ENCODE measurements around the gene GUCY2F. TPM values are rescaled to one million over a fixed set of nuclear protein-coding genes. Genes with fewer than 3 reads are reported as not detected.

GUCY2F gene
- total RNA-seq = not detected
- long read RNA-seq = 0 reads

- intact Hi-C loops (cut with DNase I) = no loop called here
- TF ChIP-seq POLR2A (IDR thresholded peaks at IDR 0.05) = no peak
- TF ChIP-seq CTCF (IDR thresholded peaks at IDR 0.05) = no peak
- no peak within 1 kb of the TSS for H3K4me3 ChIP-seq
- DNase-seq (no peak), ATAC-seq (no peak)
- no peaks in the 10 kb centered on the region for H3K4me1 ChIP-seq
- H3K36me3 ChIP-seq = no peaks in the 10 kb centered on the region
- no peaks in the 10 kb centered on the region for H3K9me3 ChIP-seq
- H3K27me3 ChIP-seq = peaks cover 0 to 11% of the 10 kb centered on the region in 2 donors
- H3K27ac ChIP-seq = no peak within 1 kb of the TSS
- 36% methylated on average over 4 of the region's 4 CpGs for WGBS (ENCODE audit: insufficient coverage, low coverage, low lambda C conversion rate, missing lambda C conversion rate)
Observed at GRCh38 chrX:109481986-109482385, at the start of gene GUCY2F. TSS of gene GUCY2F (minus strand) at chrX:109482086. CDS start at chrX:109475936, 6,150 bp downstream.

GRCh38 chrX:109519001-109519400 lies 37.1 kb upstream of the GUCY2F start:
- Histone ChIP-seq H3K4me1 (no peaks in the 10 kb centered on the region), H3K36me3 (no peaks in the 10 kb centered on the region), H3K27me3 (peaks cover 0 to 7% of the 10 kb centered on the region in 2 donors), H3K9me3 (no peaks in the 10 kb centered on the region), H3K4me3 (no peak overlapping the region), H3K27ac (no peak overlapping the region)
- ATAC-seq = no peak
- 91% methylated on average over 1 of the region's 1 CpG for WGBS (ENCODE audit: insufficient coverage, low coverage, low lambda C conversion rate, missing lambda C conversion rate)
- intact Hi-C loops (cut with DNase I) = no loop called here
- DNase-seq = no peak
- TF ChIP-seq CTCF (IDR thresholded peaks at IDR 0.05) (no peak), POLR2A (IDR thresholded peaks at IDR 0.05) (no peak)

- H3K4me1 ChIP-seq = no peaks in the 10 kb centered on the region
- intact Hi-C loops (cut with DNase I) = no loop called here
- peaks cover 0 to 16% of the 10 kb centered on the region in 2 donors for H3K27me3 ChIP-seq
- no peaks in the 10 kb centered on the region for H3K9me3 ChIP-seq
- H3K4me3 ChIP-seq = no peak overlapping the region
- H3K27ac ChIP-seq = no peak overlapping the region
- TF ChIP-seq CTCF (IDR thresholded peaks at IDR 0.05) = no peak
- no peak for TF ChIP-seq POLR2A (IDR thresholded peaks at IDR 0.05)
- 54% methylated on average over 1 of the region's 1 CpG for WGBS (ENCODE audit: insufficient coverage, low coverage, low lambda C conversion rate, missing lambda C conversion rate)
- DNase-seq (no peak), ATAC-seq (no peak)
- H3K36me3 ChIP-seq = no peaks in the 10 kb centered on the region
Observed at GRCh38 chrX:109511113-109511512, 29.2 kb upstream of the GUCY2F start.

GRCh38 chrX:109508915-109509314 lies 27.0 kb upstream of the GUCY2F start:
- Histone ChIP-seq H3K27me3 (peaks cover 0 to 16% of the 10 kb centered on the region in 2 donors), H3K4me3 (no peak overlapping the region), H3K27ac (no peak overlapping the region), H3K9me3 (no peaks in the 10 kb centered on the region), H3K36me3 (no peaks in the 10 kb centered on the region), H3K4me1 (no peaks in the 10 kb centered on the region)
- TF ChIP-seq CTCF (IDR thresholded peaks at IDR 0.05) (no peak), POLR2A (IDR thresholded peaks at IDR 0.05) (no peak)
- DNase-seq = no peak
- ATAC-seq = no peak
- intact Hi-C loops (cut with DNase I) = no loop called here

- intact Hi-C loops (cut with DNase I) = no loop called here
- DNase-seq (no peak), ATAC-seq (no peak)
- WGBS (ENCODE audit: insufficient coverage, low coverage, low lambda C conversion rate, missing lambda C conversion rate) = 32% methylated on average over 3 of the region's 3 CpGs
- H3K27ac ChIP-seq = no peak overlapping the region
- TF ChIP-seq POLR2A (IDR thresholded peaks at IDR 0.05) = no peak
- TF ChIP-seq CTCF (IDR thresholded peaks at IDR 0.05) = no peak
- H3K36me3 ChIP-seq = no peaks in the 10 kb centered on the region
- H3K9me3 ChIP-seq = no peaks in the 10 kb centered on the region
- H3K27me3 ChIP-seq = peaks cover 6 to 19% of the 10 kb centered on the region in 2 donors
- no peak overlapping the region for H3K4me3 ChIP-seq
- H3K4me1 ChIP-seq = no peaks in the 10 kb centered on the region
Observed at GRCh38 chrX:109501176-109501575, 19.3 kb upstream of the GUCY2F start.
